ENCODE measurements around the gene ST7L.
A peak's percentile ranks its signal among the peaks of the same experiment; 100 is the strongest.

ST7L gene

GRCh38 chr1:112614460-112615065 lies 4.4 kb downstream of the ST7L start:
- peak; percentile 28 for DNase-seq

DNA sequence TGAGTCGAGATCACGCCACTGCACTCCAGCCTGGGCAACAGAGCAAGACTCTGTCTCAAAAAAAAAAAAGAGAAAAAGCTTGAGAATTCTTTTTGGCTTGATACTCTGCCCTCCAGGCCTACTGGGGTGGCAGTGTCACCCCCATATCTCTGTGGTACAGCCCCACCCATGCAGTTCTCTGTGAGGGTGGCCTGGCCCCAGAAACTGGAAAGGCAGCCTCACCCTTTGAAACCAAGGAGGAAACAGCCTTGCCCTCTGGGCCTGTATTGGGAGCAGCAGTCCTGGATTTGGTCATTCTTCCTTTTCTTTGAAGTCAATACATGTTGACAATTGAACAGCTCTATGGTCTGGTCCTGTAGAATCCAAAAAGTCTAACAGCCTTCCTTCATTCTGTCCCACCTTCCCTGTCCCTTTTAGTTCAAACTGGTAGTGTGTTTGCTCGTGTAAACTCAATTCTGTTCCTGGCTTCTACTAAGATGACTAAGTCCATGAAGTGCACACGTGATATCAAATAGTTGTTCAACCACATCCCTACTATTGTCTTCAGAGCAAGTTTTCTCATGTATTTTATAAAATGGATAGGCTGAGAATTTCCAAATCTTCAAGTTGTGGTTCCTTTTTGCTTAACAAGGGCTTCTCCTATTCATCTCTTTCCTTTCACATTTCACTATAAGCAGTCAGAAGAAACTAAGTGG lies 13.2 kb downstream of the ST7L start:
- no peak for DNase-seq

GRCh38 chr1:112603541-112603940 lies 15.4 kb downstream of the ST7L start:
- no peak for DNase-seq

DNA sequence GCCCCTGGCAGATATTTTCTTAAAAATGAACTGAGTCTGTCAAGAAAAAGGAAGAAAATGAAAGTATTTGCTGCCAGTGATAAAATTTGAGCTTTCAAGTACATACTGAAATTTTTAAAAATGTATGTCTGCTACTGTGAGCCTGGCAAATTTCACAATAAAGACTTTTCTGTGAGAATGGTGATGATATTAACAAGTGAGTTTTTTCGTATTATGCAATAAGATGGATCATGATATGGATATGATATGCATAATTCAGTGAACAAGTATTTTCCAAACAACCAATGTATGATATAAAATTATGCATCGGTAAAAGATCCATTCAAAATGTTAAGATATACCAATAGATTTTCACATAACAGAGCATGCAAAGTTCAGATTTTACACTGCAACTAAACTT lies 15.9 kb downstream of the ST7L start:
- no peak for DNase-seq

- no peak for DNase-seq
These were observed 19.5 kb downstream of the ST7L start for GRCh38 chr1:112599477-112599876.

GRCh38 chr1:112594208-112594876 lies 24.6 kb downstream of the ST7L start:
- peak; percentile 67 for DNase-seq

DNA sequence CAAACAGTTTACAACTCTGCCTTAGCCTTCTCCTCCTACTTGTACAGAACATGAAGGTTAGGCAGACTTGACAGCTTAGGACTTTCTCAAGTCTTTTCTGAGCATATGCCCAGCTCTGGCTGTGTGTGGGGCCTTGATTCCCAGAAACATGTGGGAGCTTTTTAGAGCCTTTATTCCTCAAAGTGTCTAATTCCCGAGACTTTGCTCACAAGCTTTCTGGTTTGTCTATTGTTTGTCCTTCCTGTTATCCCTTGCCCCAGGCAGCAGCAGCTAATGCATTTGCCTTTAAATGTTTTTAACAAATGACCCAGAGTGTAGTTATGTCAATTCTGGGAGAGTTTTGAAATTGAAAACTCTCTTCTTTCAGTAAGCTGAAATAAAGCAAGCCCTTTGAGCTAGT lies 29.2 kb downstream of the ST7L start:
- no peak for DNase-seq

- no peak for DNase-seq
These were observed 35.6 kb downstream of the ST7L start for GRCh38 chr1:112583366-112583765.

DNA sequence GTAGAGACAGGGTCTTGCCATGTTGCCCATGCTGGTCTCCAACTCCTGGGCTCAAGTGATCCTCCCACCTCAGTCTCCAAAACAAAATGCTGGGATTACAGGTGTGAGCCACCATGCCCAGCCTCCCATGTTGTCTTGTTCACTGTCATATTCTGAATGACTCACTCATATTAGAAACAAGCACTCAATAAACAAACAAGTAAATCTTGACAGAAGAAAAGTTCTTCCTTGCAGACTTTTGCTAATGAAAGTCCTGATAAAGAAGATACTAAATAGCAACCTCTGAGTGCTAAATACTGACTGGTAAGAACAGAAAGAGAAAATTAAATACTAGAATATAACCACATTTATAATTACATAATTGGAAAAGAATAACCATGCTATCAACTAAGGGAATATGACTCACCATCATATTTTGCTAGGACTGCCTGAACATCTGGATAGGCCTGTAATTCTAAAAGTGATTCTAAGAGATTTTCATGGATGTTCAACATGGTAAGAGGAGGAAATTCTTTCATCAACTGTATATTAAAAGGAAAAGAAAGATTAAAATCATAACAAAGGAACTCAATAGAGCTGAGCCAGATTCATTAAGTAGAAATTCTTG lies 37.3 kb downstream of the ST7L start:
- DNase-seq = no peak

GRCh38 chr1:112579801-112580510 lies 39.0 kb downstream of the ST7L start:
- DNase-seq = no peak

DNA sequence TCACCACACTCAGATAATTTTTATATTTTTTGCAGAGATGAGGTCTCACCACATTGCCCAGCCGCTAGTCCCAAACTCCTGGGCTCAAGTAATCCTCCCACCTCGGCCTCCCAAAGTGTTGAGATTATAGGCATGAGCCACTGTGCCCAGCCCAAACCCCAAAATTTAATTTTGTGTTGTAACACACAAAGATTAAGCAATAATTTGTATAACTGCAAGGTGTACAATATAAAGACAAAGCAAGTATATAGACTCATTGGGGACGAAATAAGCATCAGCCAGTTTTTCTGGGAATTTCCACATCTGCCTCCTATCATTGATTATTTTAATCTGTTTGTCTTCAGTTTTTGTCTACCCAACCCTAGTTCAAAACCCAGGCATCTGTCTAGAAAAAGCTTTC lies 42.7 kb downstream of the ST7L start:
- no peak for DNase-seq

DNA sequence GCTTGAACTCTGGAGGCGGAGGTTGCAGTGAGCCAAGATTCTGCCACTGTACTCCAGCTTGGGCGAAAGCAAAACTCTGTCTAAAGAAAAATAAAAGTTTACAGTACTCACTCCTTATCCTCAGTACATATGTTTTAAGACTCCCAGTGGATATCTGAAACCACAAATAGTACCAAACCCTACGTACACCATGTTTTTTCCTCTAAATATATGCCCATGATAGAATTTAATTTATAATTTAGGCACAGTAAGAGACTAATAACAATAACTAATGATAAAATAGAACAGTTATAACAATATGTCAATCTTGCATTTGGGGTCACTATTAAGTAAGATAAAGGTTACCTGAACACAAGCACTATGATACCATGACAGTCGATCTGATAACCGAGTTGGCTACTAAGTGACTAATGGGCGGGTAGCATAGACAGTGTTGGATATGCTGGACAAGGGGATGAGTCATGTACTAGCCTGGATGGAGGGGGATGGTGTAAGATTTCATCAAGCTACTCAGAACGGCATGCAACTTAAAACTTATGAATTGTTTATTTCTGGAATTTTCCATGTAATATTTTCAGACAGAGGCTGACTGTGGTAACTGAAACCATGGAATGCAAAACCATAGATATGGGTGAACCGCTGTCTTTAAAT lies 43.7 kb downstream of the ST7L start:
- no peak for DNase-seq

DNA sequence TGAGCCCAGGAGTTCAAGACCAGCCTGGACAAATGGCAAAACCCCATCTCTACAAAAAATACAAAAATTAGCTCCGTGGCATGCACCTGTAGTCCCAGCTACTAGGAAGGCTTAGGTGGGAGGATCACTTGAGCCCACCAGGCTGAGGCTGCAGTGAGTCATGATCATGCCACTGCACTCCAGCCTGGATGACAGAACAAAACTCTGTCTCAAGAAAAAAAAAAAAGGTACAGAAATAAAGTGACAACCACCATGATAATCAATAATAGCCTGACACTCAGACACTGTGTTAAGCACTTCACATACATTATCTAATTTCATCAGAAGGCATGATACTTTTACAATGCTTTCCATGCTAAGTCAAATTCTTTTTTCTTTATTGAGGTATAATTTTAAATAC lies 53.1 kb downstream of the ST7L start:
- no peak for DNase-seq

- DNase-seq = no peak
These were observed 54.9 kb downstream of the ST7L start for GRCh38 chr1:112564081-112564480.

- no peak for DNase-seq
These were observed 55.6 kb downstream of the ST7L start for GRCh38 chr1:112563341-112563740.

DNA sequence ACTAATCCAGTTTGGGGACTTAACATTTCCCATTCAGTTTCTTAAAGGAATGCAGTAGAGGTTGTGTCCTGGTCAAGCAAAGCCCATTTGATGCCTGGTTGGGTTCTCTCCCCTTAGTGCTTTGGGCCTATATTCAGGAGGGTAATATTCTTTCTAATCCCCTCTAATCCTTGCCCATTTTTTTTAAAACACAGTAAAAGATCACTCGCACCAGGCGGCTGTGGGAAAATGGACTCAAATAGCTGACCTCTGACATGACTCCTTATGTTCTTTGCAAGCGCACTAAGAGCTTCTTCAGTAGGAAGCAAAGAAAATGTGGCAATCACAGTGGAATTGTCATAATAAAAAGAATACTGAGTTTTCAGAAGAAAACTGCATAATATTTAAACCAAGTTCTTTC lies 60.3 kb downstream of the ST7L start:
- DNase-seq = no peak

DNA sequence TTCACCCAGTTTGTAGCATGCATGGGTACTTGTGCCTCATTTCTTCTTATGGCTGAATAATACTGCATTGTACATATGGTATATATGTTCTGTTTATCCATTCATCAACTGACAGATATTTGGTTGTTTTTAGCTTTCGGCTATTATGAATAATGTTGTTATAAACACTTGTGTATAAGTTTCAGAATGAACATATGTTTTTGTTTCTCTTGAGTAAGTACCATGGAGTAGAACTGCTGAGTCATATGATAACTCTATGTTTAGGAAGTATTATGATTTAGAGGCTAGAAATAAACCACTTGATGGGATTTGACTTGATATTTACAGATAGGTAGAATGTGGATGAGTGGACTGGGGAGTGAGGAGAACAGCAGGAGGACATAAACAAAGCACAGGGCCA lies 61.6 kb downstream of the ST7L start:
- no peak for DNase-seq

DNA sequence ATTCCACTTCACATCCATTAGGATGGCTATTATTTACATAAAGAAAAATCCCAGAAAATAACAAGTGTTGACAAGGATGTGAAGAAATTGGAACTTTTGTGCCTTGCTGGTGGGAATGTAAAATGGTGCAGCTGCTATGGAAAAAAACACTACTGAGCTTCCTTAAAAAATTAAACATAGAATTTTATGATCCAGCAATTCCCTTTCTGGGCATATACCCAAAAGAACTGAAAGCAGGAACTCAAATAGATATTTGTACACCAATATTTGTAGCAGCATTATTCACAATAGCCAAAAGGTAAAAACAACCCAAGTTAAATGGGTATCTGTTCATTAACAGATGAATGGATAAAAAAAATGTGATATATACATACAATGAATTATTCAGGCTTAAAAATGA lies 64.5 kb downstream of the ST7L start:
- no peak for DNase-seq

DNA sequence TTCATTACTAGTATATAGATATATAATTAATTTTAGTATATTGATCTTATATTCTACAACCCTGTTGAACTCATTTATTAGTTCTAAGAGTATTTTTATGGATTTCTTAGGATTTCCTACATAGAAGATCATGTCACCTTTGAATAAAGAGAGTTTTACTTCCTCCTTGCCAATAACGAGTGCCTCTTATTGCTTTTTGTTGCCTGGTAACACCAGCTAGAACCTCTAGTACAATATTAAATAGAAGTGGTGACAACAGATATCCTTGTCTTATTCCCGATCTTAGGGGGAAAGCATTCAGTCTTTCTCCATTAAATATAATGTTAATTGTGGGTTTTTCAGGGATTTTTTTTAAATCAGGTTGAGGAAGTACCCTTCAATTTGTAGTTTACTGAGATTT lies 69.4 kb downstream of the ST7L start:
- no peak for DNase-seq

DNA sequence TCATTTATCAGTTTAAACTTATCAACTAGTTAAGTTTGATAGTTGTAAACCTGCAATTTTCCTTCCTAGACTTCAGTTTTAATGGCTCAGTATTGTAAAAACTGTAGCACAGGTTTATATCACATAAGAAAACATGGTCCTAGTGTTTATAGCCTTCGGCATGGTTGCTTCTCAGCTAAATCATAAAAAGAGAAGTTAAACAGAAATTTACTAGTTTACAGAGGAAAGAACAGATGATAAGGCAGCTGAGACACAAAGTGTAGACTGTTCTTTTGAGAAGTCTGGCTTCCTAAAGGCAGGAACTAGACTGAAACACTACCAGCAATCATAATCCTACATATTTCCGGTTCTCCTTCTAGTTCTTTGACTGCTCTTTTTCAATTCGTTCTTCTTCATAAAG lies 70.4 kb downstream of the ST7L start:
- DNase-seq = no peak

GRCh38 chr1:112546076-112546475 lies 72.9 kb downstream of the ST7L start:
- no peak for DNase-seq

DNA sequence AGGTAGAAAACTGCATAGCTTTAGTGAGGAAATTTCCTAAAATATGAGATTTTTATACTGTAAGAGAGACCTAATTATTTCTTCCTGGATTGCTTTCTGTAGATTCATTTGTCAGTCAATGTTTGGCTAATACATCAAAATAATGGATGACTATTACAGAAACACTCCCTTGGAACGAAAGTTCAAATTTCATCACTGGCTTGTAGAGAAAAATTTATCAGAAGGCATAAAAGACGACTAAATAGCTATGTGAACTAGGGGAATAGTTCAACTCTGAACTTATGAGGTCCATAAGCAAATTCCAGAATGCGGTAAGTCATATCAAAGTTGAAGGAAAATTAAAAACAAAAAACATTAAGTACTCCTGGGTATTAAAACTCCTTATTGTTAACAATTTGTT lies 74.2 kb downstream of the ST7L start:
- no peak for DNase-seq

Data from NCI-H1105 treated with DMSO at 0.1 percent for 48 hours (cell line).